Stimulated activated effector memory CD8-positive, alpha-beta T cell treated with anti-CD3 and anti-CD28 coated beads, Interleukin-12 subunit alpha, Interleukin-12 subunit beta, amount 100 ng/mL, for 72 hours (primary cell): ENCODE data around the gene CELA3B.
"Not testable (repeated sequence)": the region's sequence is repeated elsewhere in the genome, so short reads cannot be mapped to it uniquely, and the experiment has no call there.

ENCODE experiments used
- ATAC-seq: fragments of 150-1000 bp; cut with Tn5 transposase; 2 replicates; pipeline ENCODE4 v1.10.0; 2021
- DNase-seq, 2 donors: peaks; one replicate each; pipeline ENCODE4 v3.0.0; 2021 to 2022; ENCODE audit warnings: low spot score in 2 of 2
- H3K27ac Mint-ChIP-seq: one replicate; pipeline ENCODE4 v1.8.0; 2022; ENCODE audit warnings: mild to moderate bottlenecking, mixed read lengths
- H3K36me3 Mint-ChIP-seq: one replicate; pipeline ENCODE4 v1.8.0; 2022; ENCODE audit warnings: mild to moderate bottlenecking, mixed read lengths
- H3K4me1 Mint-ChIP-seq: one replicate; pipeline ENCODE4 v1.8.0; 2022; ENCODE audit warnings: mixed read lengths
- H3K4me3 Mint-ChIP-seq: one replicate; pipeline ENCODE4 v1.8.0; 2022; ENCODE audit warnings: mild to moderate bottlenecking, mixed read lengths
- H3K9me3 Mint-ChIP-seq: one replicate; pipeline ENCODE4 v1.8.0; 2022; ENCODE audit warnings: mixed read lengths

CELA3B gene

DNA sequence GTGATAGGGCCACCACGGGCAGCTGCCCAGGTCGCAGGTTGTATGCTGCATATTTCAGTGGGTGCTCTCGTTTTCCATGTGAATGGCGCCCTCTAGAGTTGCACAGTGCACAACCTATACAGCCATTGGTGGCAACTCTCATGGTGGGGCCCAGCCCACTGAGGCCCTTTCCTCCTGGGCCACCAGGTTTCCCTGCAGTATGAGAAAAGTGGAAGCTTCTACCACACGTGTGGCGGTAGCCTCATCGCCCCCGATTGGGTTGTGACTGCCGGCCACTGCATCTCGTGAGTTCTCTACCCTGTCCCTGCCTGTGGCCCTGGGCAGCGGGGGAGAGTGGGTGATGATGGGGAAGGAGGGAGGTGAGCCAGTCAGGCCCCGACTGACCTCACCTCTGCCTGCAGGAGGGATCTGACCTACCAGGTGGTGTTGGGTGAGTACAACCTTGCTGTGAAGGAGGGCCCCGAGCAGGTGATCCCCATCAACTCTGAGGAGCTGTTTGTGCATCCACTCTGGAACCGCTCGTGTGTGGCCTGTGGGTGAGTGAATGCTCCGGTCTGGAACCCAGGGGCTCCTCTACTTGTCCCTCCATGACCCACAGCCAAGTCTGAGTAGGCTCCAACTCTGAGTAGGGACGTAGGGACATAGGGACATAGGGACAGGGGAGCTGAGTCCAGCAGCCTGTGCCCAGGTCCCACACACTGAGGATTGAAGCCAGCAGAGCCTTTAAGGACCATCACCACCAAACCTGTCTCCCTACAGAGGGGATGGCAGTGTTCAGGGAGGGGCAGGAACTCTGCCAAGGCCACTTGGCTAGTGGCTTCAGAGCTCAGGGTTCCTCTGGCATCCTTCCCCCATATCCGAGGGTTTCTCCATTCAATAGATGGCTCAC is 28.7 kb downstream of the CELA3B start:
- DNase-seq (peak; percentile 9 to 61), ATAC-seq (peak; percentile 78)
- H3K4me1 Mint-ChIP-seq, H3K36me3 Mint-ChIP-seq, H3K27ac Mint-ChIP-seq, H3K4me3 Mint-ChIP-seq, H3K9me3 Mint-ChIP-seq: not testable (repeated sequence)

- H3K27ac Mint-ChIP-seq, H3K4me1 Mint-ChIP-seq, DNase-seq, H3K36me3 Mint-ChIP-seq, H3K9me3 Mint-ChIP-seq, ATAC-seq, H3K4me3 Mint-ChIP-seq: not testable (repeated sequence)
These were observed 29.9 kb downstream of the CELA3B start for GRCh38 chr1:22006736-22007135.

DNA sequence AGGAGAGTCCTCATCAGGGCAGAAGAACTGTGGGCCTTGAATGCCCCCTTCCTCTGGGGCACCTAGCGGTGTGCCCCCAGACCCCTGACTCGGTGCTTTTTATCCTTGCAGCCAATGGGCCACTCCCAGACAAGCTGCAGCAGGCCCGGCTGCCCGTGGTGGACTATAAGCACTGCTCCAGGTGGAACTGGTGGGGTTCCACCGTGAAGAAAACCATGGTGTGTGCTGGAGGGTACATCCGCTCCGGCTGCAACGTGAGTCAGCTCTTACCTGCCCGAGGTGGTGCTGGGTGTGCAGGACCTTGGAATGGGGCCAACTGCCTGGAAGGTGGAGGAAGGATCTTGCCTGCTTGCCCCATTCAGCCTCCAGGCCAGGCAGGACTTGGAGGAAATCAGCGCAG is 30.4 kb downstream of the CELA3B start:
- ATAC-seq, H3K36me3 Mint-ChIP-seq, DNase-seq, H3K9me3 Mint-ChIP-seq, H3K4me1 Mint-ChIP-seq, H3K4me3 Mint-ChIP-seq, H3K27ac Mint-ChIP-seq: not testable (repeated sequence)

GRCh38 chr1:22009566-22009965 is 32.7 kb downstream of the CELA3B start:
- H3K9me3 Mint-ChIP-seq, ATAC-seq, H3K27ac Mint-ChIP-seq, H3K4me1 Mint-ChIP-seq, DNase-seq, H3K36me3 Mint-ChIP-seq, H3K4me3 Mint-ChIP-seq: not testable (repeated sequence)

- not testable (repeated sequence) for H3K4me3 Mint-ChIP-seq
These were observed 35.9 kb downstream of the CELA3B start for GRCh38 chr1:22012752-22013151.

DNA sequence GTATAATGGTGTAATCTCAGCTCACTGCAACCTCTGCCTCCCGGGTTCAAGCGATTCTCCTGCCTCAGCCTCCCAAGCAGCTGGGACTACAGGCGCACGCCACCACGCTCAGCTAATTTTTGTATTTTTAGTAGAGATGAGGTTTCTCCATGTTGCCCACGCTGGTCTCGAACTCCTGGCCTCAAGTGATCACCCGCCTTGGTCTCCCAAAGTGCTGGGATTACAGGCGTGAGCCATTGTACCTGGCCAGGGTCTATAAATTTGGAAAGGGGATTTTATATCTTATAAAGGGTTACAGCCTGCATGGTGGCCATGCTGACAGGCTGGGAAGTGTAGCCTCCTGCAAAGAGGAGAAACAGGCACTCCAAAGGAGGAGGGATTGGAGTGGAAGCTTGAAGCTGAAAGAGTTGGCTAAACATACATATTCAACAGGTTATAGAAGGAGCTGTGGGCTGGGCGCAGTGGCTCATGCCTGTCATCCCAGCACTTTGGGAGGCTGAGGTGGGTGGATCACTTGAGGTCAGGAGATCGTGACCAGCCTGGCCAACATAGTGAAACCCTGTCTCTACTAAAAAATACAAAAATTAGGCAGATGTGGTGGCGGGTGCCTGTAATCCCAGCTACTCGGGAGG is 37.9 kb downstream of the CELA3B start:
- not testable (repeated sequence) for H3K9me3 Mint-ChIP-seq, DNase-seq, ATAC-seq, H3K4me3 Mint-ChIP-seq, H3K27ac Mint-ChIP-seq, H3K36me3 Mint-ChIP-seq
- H3K4me1 Mint-ChIP-seq, result peaks cover 13% of the 10 kb centered on the region

More at GRCh38 chr1:22012752-22013151, 35.9 kb downstream of the CELA3B start:
- H3K9me3 Mint-ChIP-seq, H3K4me1 Mint-ChIP-seq, ATAC-seq, H3K27ac Mint-ChIP-seq, DNase-seq, H3K36me3 Mint-ChIP-seq: not testable (repeated sequence)

- peaks cover 25% of the 10 kb centered on the region for H3K4me1 Mint-ChIP-seq
- H3K27ac Mint-ChIP-seq, result peak overlapping the region; percentile 97
- H3K9me3 Mint-ChIP-seq, result no peaks in the 10 kb centered on the region
- peaks cover 5% of the 10 kb centered on the region for H3K36me3 Mint-ChIP-seq
- DNase-seq, result peak; percentile 36 to 73
- ATAC-seq, result peak; percentile 100
- H3K4me3 Mint-ChIP-seq, result peak overlapping the region; percentile 54
These were observed 42.0 kb downstream of the CELA3B start for GRCh38 chr1:22018583-22019559.

GRCh38 chr1:22021061-22021460 is 44.2 kb downstream of the CELA3B start:
- H3K9me3 Mint-ChIP-seq, result no peaks in the 10 kb centered on the region
- H3K4me1 Mint-ChIP-seq, result peaks cover 35% of the 10 kb centered on the region
- H3K4me3 Mint-ChIP-seq, result no peak overlapping the region
- ATAC-seq (no peak), DNase-seq (no peak)
- H3K27ac Mint-ChIP-seq, result no peak overlapping the region
- H3K36me3 Mint-ChIP-seq, result peaks cover 22% of the 10 kb centered on the region

DNA sequence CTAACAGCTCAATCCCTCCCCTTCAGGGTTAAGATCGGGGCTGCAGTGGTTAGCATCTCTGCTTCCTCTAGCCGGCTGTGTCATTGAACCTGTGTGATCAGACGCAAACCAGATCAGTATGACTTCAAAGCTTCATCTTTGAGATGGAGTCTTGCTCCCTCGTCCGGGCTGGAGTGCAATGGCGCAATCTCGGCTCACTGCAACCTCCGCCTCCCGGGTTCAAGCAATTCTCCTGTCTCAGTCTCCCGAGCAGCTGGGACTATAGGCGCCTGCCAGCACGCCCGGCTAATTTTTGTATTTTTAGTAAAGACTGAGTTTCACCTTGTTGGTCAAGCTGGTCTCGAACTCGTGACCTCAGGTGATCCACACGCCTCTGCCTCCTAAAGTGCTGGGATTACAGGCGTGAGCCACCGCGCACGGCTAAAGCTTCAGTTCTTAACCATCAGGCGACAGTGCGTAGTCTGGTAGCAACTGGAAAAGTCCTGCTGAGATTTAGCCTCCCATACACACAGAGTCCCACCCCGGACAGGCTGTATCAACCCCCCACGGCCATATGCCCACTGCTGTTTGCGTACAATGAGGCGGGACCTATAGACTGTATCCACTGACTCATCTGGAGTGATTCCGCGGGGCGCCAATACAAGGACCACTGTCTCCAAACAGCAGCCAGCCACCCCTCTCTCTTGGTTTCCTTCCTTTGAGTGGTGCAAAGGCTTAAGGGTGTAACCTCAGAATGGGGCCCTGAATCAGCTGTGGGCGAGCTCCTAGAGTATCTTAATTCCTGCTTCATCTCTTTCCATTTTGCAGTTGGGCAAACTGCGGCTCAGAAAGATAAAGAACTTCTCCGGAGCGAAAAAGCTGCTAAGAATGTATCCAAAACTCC is 47.9 kb downstream of the CELA3B start:
- Mint-ChIP-seq H3K9me3 (no peaks in the 10 kb centered on the region), H3K4me1 (peaks cover 42% of the 10 kb centered on the region), H3K4me3 (peak overlapping the region; percentile 97), H3K36me3 (peaks cover 28% of the 10 kb centered on the region), H3K27ac (peak overlapping the region; percentile 100)
- ATAC-seq (peak; percentile 82), DNase-seq (peak; percentile 33 to 87)

GRCh38 chr1:22025368-22026155 is 48.7 kb downstream of the CELA3B start:
- Mint-ChIP-seq H3K36me3 (peaks cover 28% of the 10 kb centered on the region), H3K4me3 (peak overlapping the region; percentile 97), H3K27ac (peak overlapping the region; percentile 100), H3K4me1 (peaks cover 42% of the 10 kb centered on the region), H3K9me3 (no peaks in the 10 kb centered on the region)
- ATAC-seq (peak; percentile 79), DNase-seq (peak; percentile 64 to 92)

DNA sequence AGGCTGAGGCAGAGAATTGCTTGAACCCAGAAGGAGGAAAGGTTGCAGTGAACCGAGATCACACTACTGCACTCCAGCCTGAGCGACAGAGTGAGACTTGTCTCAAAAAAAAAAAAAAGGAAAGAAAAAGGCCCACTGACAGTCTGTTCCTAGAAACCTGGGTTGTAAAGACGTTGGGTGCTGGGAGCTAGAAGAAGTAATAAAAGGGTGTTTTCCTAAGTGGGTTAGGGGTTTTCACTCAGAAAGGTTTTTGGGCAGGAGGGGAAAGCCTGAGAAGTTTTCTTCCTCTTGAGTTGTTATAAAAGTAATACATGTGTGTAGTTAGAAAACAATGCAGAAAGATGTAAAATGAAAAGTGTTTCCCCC is 50.1 kb downstream of the CELA3B start:
- Mint-ChIP-seq H3K27ac (peak overlapping the region; percentile 100), H3K9me3 (no peaks in the 10 kb centered on the region), H3K36me3 (peaks cover 35% of the 10 kb centered on the region), H3K4me3 (peak overlapping the region; percentile 97), H3K4me1 (peaks cover 42% of the 10 kb centered on the region)
- DNase-seq (no peak), ATAC-seq (no peak)

DNA sequence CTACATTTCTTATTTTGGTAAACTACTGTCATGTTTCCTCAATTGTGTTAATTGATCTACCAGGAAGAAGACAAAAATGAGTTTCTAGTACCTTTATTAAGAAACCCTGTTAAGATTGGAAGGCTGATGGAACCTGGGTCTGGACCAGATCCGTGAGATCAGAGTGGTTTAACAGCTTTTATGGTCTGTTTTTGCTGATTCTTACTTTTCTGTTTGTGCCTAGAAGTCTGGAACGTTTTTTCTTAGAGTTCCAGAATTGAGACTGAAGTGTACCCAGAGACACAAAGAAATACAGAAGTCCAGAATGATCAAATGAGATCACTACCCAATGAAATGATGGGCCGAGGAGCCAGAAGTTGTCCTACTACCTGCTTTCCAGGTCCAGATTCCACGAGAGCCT is 53.2 kb downstream of the CELA3B start:
- Mint-ChIP-seq H3K4me1 (peaks cover 26% of the 10 kb centered on the region), H3K9me3 (no peaks in the 10 kb centered on the region), H3K36me3 (peaks cover 33% of the 10 kb centered on the region), H3K4me3 (no peak overlapping the region), H3K27ac (peak overlapping the region; percentile 56)
- ATAC-seq (no peak), DNase-seq (no peak)

DNA sequence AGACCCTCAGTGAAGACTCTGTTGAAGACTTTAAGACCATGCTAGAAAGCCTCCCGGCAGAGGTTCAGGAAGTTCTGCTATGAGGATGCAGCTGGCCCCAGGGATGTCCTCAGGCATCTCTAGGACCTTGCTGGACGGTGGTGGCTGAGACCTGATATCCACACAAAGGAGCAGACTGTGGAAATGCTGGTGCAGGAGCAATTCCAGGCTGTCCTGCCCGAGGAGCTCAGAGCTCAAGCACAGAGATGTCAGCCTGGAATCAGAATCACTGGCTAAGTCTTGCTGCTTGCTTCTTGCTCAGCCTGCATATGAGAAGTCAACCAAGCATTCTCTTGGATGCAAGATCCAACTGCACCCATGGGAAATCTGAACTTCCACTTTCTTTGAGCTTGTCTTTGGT is 53.7 kb downstream of the CELA3B start:
- Mint-ChIP-seq H3K4me1 (peaks cover 26% of the 10 kb centered on the region), H3K27ac (peak overlapping the region; percentile 56), H3K4me3 (no peak overlapping the region), H3K36me3 (peaks cover 29% of the 10 kb centered on the region), H3K9me3 (no peaks in the 10 kb centered on the region)
- DNase-seq (no peak), ATAC-seq (no peak)
